GM12878 (cell line): Measurements from ENCODE around the gene SOD2. TPM values are rescaled to one million over a fixed set of nuclear protein-coding genes. Genes with fewer than 3 reads are reported as not detected.
A peak's percentile ranks its signal among the peaks of the same experiment; 100 is the strongest.

Experiments
- ATAC-seq: fragments of 200-7000 bp; cut with Tn5 transposase; 3 replicates; pipeline ENCODE4 v1.9.1; 2020; ENCODE audit warnings: mild to moderate bottlenecking, moderate library complexity
- BruUV-seq: library from RNA; stranded (reverse); fragments of 400-500 nt; replicated peaks from 2 replicates; lab custom pipeline; 2021; lab: Mats Ljungman, UMichigan
- CTCF ChIA-PET: fragments of 300-600 bp; sonication (Branson Sonifier 250); formaldehyde crosslinking; extraction: SDS; loops from one replicate; lab custom pipeline; 2021; ENCODE audit warnings: inconsistent platforms; lab: Yijun Ruan, JAX
- POLR2A ChIA-PET: fragments of 350-600 bp; formaldehyde crosslinking; extraction: SDS; loops from one replicate; lab custom pipeline; 2021; ENCODE audit warnings: inconsistent platforms; lab: Charles Lee
- RAD21 ChIA-PET: fragments of 300-600 bp; sonication (Branson Sonifier 250); formaldehyde crosslinking; loops from one replicate; lab custom pipeline; 2023; ENCODE audit warnings: antibody characterized with exemption; ENCODE audit not compliant: unreplicated experiment; lab: Charles Lee
- SMC1A ChIA-PET: fragments of 300-600 bp; sonication (Branson Sonifier 250); formaldehyde crosslinking; loops from one replicate; lab custom pipeline; 2023; ENCODE audit not compliant: unreplicated experiment, uncharacterized antibody; lab: Charles Lee
- DNase-seq: peaks from one replicate; pipeline ENCODE4 v3.0.0-alpha.2; 2011; ENCODE audit warnings: low read depth, low spot score
- FAIRE-seq: peaks from 3 replicates; lab custom pipeline; 2011; peaks lifted over from hg19 to GRCh38; lab: Jason Lieb, UNC
- H2AFZ ChIP-seq: 2 replicates; pipeline ENCODE4 v1.6.0; 2011; ENCODE audit warnings: low read depth, low read length, control low read depth; ENCODE audit not compliant: control insufficient read depth
- H3K27ac ChIP-seq: 2 replicates; pipeline ENCODE4 v1.5.1; 2011; ENCODE audit warnings: control low read depth; ENCODE audit not compliant: control insufficient read depth, insufficient read depth
- H3K27me3 ChIP-seq, 2 experiments: replicated peaks in 1 of 2; 2 replicates each; pipeline versions ENCODE4 v1.6.0 to v1.6.1; 2011; ENCODE audit warnings: low read length in 1 of 2; ENCODE audit not compliant: control insufficient read depth in 2 of 2, insufficient read depth in 2 of 2
- H3K36me3 ChIP-seq, 2 experiments: 2 replicates each; pipeline ENCODE4 v1.5.1; 2011; ENCODE audit warnings: low read length in 1 of 2; ENCODE audit not compliant: control insufficient read depth in 2 of 2, insufficient read depth in 2 of 2
- H3K4me1 ChIP-seq: 2 replicates; pipeline ENCODE4 v1.6.1; 2011; ENCODE audit warnings: mild to moderate bottlenecking, low read length, moderate library complexity, mixed read lengths; ENCODE audit not compliant: control insufficient read depth, insufficient read depth
- H3K4me2 ChIP-seq: 2 replicates; pipeline ENCODE4 v1.6.0; 2011; ENCODE audit warnings: control low read depth; ENCODE audit not compliant: control insufficient read depth, insufficient read depth
- H3K4me3 ChIP-seq: fragments of 200-600 bp; sonication (generic); 2 replicates; pipeline ENCODE4 v1.5.1; 2016
- H3K79me2 ChIP-seq: 2 replicates; pipeline ENCODE4 v1.6.0; 2011; ENCODE audit warnings: low read length; ENCODE audit not compliant: control insufficient read depth, insufficient read depth
- H3K9ac ChIP-seq: 2 replicates; pipeline ENCODE4 v1.8.0; 2011; ENCODE audit warnings: low read length, control low read depth, mixed read lengths; ENCODE audit not compliant: control insufficient read depth, insufficient read depth
- H3K9me3 ChIP-seq: replicated peaks from 3 replicates; pipeline ENCODE4 v1.5.1; 2011; ENCODE audit warnings: mild to moderate bottlenecking, low read length; ENCODE audit not compliant: control insufficient read depth, insufficient read depth
- H4K20me1 ChIP-seq: 2 replicates; pipeline ENCODE4 v1.6.0; 2011; ENCODE audit not compliant: control insufficient read depth, insufficient read depth
- ATF7 ChIP-seq: fragments of 450-650 bp; IDR thresholded peaks from 2 replicates; pipeline ENCODE4 v1.6.1; 2016; ENCODE audit warnings: low read depth, mild to moderate bottlenecking
- CREB1 ChIP-seq: IDR thresholded peaks from 2 replicates; pipeline ENCODE4 v1.6.1; 2012; ENCODE audit warnings: low read depth, mild to moderate bottlenecking, inconsistent platforms
- CREM ChIP-seq: IDR thresholded peaks from 2 replicates; pipeline ENCODE4 v1.6.1; 2014; ENCODE audit warnings: antibody characterized with exemption, low read depth
- EGR1 ChIP-seq, 2 experiments: IDR thresholded peaks; 1 replicate in 1 of 2; 2 replicates in 1 of 2; pipeline ENCODE4 v1.6.1; 2011 to 2012; ENCODE audit warnings: low read depth in 2 of 2, low read length in 2 of 2, borderline replicate concordance in 1 of 2, mild to moderate bottlenecking in 1 of 2, moderate library complexity in 1 of 2
- ETV6 ChIP-seq, 2 experiments: fragments of 450-650 bp in 1 of 2; IDR thresholded peaks in 1 of 2; conservative IDR thresholded peaks in 1 of 2; 2 replicates each; pipeline ENCODE4 v1.6.1; 2014; ENCODE audit warnings: antibody characterized with exemption in 1 of 2, borderline replicate concordance in 1 of 2, low read depth in 1 of 2, mild to moderate bottlenecking in 1 of 2, moderate library complexity in 1 of 2
- MTA2 ChIP-seq: fragments of 450-650 bp; IDR thresholded peaks from 2 replicates; pipeline ENCODE4 v1.6.1; 2016; ENCODE audit warnings: low read depth, mild to moderate bottlenecking, moderate library complexity
- WGBS: methylation state at CpG from one replicate; pipeline ENCODE4 v1.1.6; 2016; ENCODE audit warnings: low lambda C conversion rate; ENCODE audit not compliant: insufficient replicate concordance, insufficient coverage; ENCODE audit errors: missing lambda C conversion rate; 5-methylcytosine and 5-hydroxymethylcytosine counted together
- in situ Hi-C: fragments of 300-500 bp; cut with MboI; formaldehyde crosslinking; loops from 9 replicates; pipeline ENCODE4 v1.14.3; 2018; ENCODE audit warnings: mixed read lengths
- intact Hi-C: fragments of 100-400 bp; cut with micrococcal nuclease; formaldehyde crosslinking; loops from one replicate; pipeline ENCODE4 v1.14.2; 2022; ENCODE audit not compliant: unreplicated experiment
- polyA plus RNA-seq, 11 experiments: library from polyadenylated mRNA; depleted of rRNA in 4 of 11; unstranded in 6 of 11; stranded (reverse) in 5 of 11; fragments of >200 nt; fragmentation: Nextera tagmentation in 4 of 11; fragmentation: Illumina TruSeq in 1 of 11; extraction: Ambion mirVana in 4 of 11; extraction: Trizol in 1 of 11; gene quantifications; 1 replicate in 1 of 11; 2 replicates in 10 of 11; pipeline versions ENCODE4 v1.2.1 to v1.2.3, GENCODE V29; 2011 to 2016; ENCODE audit warnings: inconsistent platforms in 2 of 11, missing spikeins in 2 of 11, low read depth in 1 of 11
- total RNA-seq, 4 experiments: library from RNA; depleted of rRNA in 3 of 4; stranded (reverse); fragments of >200 nt in 3 of 4; fragmentation: Illumina TruSeq in 1 of 4; extraction: Trizol in 1 of 4; gene quantifications; 2 replicates each; pipeline versions ENCODE4 v1.2.1 to v1.2.3, GENCODE V29; 2013 to 2021
- TF ChIP-seq, protein P1 (sequence below): IDR thresholded peaks from 2 replicates; pipeline ENCODE4 v1.6.1; 2011; ENCODE audit warnings: low read depth, low read length, improper control_type of control experiment, borderline replicate concordance
- TF ChIP-seq, protein P2 (sequence below): fragments of 450-650 bp; formaldehyde crosslinking; IDR thresholded peaks from 2 replicates; pipeline ENCODE4 v1.4.0; 2022; ENCODE audit warnings: mild to moderate bottlenecking, moderate library complexity
- TF ChIP-seq, protein P3 (sequence below): fragments of 450-650 bp; IDR thresholded peaks from 2 replicates; pipeline ENCODE4 v1.6.1; 2016; ENCODE audit warnings: mild to moderate bottlenecking, moderate library complexity, borderline replicate concordance

The SOD2 gene
- total and polyA plus RNA-seq, 10 of the 15 experiments (the other 5 are each of a cell fraction or from before 2014, with no cell fraction given), result 12.1 to 55.8 (median 39.1) TPM

DNA sequence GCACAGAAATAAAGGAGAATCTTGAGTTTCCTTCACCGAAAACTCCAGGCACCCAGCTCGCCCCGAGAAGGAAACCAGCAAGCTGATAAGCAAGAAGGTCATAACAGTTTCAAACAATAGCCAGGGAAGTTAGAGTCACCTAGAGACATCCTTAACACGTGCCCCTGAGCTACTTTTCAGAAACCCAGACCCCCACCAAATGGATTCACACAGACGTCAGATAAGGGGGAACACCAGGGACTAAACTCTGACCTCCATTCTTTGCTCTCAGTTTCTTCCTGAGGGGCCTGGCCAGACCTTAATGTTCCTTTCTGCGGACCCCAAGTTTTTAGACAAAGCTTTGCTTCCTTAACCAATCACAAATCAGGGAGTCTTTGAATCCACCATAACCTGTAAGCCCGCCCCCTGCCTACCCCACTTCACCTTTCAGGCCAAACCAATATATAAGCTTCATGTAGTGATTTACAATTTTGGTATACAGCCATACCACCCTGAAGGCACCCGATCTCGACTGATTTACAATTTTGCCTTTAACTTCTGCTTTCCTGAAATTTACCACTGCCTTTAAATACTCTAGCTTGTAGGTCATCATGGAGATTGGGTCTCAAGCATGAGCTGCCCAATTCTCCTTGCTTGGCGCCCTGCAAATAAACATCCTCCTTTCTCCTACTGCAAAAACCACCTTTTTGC lies 11.7 kb downstream of the SOD2 start:
- in situ Hi-C loops (no loop called here), intact Hi-C loops (no loop called here)
- ATAC-seq (no peak), FAIRE-seq (no peak), DNase-seq (no peak)
- H3K27me3 ChIP-seq, result no peaks in the 10 kb centered on the region
- H3K4me3 ChIP-seq, result no peak overlapping the region
- no peak overlapping the region for H2AFZ ChIP-seq
- RAD21 ChIA-PET, result no interaction called here
- CTCF ChIA-PET, result interaction anchor here (1.0 to 2.4 kb wide), 4 partner anchors 10 to 319 kb away, joined by 3 to 10 read pairs (median 4); no protein-coding TSS in a partner anchor
- TSS peak; percentile 47 for BruUV-seq
- no peak overlapping the region for H3K4me2 ChIP-seq
- TF ChIP-seq CREM (no peak), MTA2 (no peak), CREB1 (no peak), ATF7 (no peak), EGR1 (IDR thresholded peaks at IDR 0.05; ENCODE audit: borderline replicate concordance in 1 of 2, low read depth in 2 of 2, low read length in 2 of 2) (no peak), ETV6 (conservative IDR thresholded peaks at IDR 0.05 in 1 of 2, IDR thresholded peaks at IDR 0.05 in 1 of 2; ENCODE audit: borderline replicate concordance in 1 of 2, low read depth in 1 of 2) (no peak)
- TF ChIP-seq, protein P1, sequence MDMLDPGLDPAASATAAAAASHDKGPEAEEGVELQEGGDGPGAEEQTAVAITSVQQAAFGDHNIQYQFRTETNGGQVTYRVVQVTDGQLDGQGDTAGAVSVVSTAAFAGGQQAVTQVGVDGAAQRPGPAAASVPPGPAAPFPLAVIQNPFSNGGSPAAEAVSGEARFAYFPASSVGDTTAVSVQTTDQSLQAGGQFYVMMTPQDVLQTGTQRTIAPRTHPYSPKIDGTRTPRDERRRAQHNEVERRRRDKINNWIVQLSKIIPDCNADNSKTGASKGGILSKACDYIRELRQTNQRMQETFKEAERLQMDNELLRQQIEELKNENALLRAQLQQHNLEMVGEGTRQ, result no peak
- TF ChIP-seq, protein P2, sequence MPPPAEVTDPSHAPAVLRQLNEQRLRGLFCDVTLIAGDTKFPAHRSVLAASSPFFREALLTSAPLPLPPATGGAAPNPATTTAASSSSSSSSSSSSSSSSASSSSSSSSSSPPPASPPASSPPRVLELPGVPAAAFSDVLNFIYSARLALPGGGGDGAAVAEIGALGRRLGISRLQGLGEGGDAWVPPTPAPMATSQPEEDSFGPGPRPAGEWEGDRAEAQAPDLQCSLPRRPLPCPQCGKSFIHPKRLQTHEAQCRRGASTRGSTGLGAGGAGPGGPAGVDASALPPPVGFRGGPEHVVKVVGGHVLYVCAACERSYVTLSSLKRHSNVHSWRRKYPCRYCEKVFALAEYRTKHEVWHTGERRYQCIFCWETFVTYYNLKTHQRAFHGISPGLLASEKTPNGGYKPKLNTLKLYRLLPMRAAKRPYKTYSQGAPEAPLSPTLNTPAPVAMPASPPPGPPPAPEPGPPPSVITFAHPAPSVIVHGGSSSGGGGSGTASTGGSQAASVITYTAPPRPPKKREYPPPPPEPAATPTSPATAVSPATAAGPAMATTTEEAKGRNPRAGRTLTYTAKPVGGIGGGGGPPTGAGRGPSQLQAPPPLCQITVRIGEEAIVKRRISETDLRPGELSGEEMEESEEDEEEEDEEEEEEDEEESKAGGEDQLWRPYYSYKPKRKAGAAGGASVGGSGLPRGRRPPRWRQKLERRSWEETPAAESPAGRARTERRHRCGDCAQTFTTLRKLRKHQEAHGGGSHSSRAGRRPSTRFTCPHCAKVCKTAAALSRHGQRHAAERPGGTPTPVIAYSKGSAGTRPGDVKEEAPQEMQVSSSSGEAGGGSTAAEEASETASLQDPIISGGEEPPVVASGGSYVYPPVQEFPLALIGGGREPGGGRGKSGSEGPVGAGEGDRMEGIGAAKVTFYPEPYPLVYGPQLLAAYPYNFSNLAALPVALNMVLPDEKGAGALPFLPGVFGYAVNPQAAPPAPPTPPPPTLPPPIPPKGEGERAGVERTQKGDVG (CRISPR knock-in tag), result no peak
- TF ChIP-seq, protein P3, sequence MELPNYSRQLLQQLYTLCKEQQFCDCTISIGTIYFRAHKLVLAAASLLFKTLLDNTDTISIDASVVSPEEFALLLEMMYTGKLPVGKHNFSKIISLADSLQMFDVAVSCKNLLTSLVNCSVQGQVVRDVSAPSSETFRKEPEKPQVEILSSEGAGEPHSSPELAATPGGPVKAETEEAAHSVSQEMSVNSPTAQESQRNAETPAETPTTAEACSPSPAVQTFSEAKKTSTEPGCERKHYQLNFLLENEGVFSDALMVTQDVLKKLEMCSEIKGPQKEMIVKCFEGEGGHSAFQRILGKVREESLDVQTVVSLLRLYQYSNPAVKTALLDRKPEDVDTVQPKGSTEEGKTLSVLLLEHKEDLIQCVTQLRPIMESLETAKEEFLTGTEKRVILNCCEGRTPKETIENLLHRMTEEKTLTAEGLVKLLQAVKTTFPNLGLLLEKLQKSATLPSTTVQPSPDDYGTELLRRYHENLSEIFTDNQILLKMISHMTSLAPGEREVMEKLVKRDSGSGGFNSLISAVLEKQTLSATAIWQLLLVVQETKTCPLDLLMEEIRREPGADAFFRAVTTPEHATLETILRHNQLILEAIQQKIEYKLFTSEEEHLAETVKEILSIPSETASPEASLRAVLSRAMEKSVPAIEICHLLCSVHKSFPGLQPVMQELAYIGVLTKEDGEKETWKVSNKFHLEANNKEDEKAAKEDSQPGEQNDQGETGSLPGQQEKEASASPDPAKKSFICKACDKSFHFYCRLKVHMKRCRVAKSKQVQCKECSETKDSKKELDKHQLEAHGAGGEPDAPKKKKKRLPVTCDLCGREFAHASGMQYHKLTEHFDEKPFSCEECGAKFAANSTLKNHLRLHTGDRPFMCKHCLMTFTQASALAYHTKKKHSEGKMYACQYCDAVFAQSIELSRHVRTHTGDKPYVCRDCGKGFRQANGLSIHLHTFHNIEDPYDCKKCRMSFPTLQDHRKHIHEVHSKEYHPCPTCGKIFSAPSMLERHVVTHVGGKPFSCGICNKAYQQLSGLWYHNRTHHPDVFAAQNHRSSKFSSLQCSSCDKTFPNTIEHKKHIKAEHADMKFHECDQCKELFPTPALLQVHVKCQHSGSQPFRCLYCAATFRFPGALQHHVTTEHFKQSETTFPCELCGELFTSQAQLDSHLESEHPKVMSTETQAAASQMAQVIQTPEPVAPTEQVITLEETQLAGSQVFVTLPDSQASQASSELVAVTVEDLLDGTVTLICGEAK, result no peak
- no peaks in the 10 kb centered on the region for H3K4me1 ChIP-seq
- POLR2A ChIA-PET, result no interaction called here
- no peaks in the 10 kb centered on the region for H3K9me3 ChIP-seq
- no peaks in the 10 kb centered on the region for H4K20me1 ChIP-seq
- no peaks in the 10 kb centered on the region for H3K79me2 ChIP-seq
- SMC1A ChIA-PET, result interaction anchor here (1.0 to 1.6 kb wide), 4 partner anchors 10 to 385 kb away, joined by 3 to 4 read pairs (median 3); no protein-coding TSS in a partner anchor
- no peak overlapping the region for H3K27ac ChIP-seq
- WGBS, result 90% methylated on average over 10 of the region's 10 CpGs
- H3K36me3 ChIP-seq, result peaks cover 0 to 19% of the 10 kb centered on the region in 2 experiments; a peak in 3 of 4 replicates
- no peak overlapping the region for H3K9ac ChIP-seq
